CD4-positive, alpha-beta T cell treated with Interferon gamma for 1 hour (primary cell): ENCODE results near the gene CTAGE8.
"Not testable (repeated sequence)": the region's sequence is repeated elsewhere in the genome, so short reads cannot be mapped to it uniquely, and the experiment has no call there.

Source experiments
- DNase-seq: peaks from one replicate; pipeline ENCODE4 v3.0.0-alpha.2; 2020

Gene CTAGE8

GRCh38 chr7:144269188-144269587 is at the start of gene CTAGE8:
Gene CTAGE8 (minus strand): TSS chr7:144269288. CDS start chr7:144269250, 38 bp downstream.
- DNase-seq, result not testable (repeated sequence)

GRCh38 chr7:144317537-144317936 is 48.4 kb upstream of the CTAGE8 start:
- DNase-seq, result not testable (repeated sequence)

GRCh38 chr7:144311872-144312469 is 42.9 kb upstream of the CTAGE8 start, which contains the start of gene OR2A1:
Gene OR2A1 (plus strand): TSS chr7:144312419. CDS start chr7:144318125, 5,706 bp downstream.
- DNase-seq, result not testable (repeated sequence)

GRCh38 chr7:144311218-144311617 is 42.1 kb upstream of the CTAGE8 start:
- DNase-seq, result not testable (repeated sequence)

GRCh38 chr7:144309702-144310101 is 40.6 kb upstream of the CTAGE8 start:
- DNase-seq, result not testable (repeated sequence)

- DNase-seq, result not testable (repeated sequence)
These were observed 36.1 kb upstream of the CTAGE8 start for GRCh38 chr7:144305156-144305555.

GRCh38 chr7:144303607-144304006 is 34.5 kb upstream of the CTAGE8 start:
- not testable (repeated sequence) for DNase-seq

- not testable (repeated sequence) for DNase-seq
These were observed 33.7 kb upstream of the CTAGE8 start for GRCh38 chr7:144302578-144303303.

- not testable (repeated sequence) for DNase-seq
These were observed 24.9 kb upstream of the CTAGE8 start for GRCh38 chr7:144293794-144294499.

- not testable (repeated sequence) for DNase-seq
These were observed 23.5 kb upstream of the CTAGE8 start for GRCh38 chr7:144292384-144293161.

GRCh38 chr7:144291607-144292006 is 22.5 kb upstream of the CTAGE8 start:
- DNase-seq, result not testable (repeated sequence)

- not testable (repeated sequence) for DNase-seq
These were observed 18.2 kb upstream of the CTAGE8 start for GRCh38 chr7:144287171-144287784.

- DNase-seq, result not testable (repeated sequence)
These were observed 14.6 kb upstream of the CTAGE8 start for GRCh38 chr7:144283716-144284115.

GRCh38 chr7:144282490-144282889 is 13.4 kb upstream of the CTAGE8 start:
- not testable (repeated sequence) for DNase-seq

GRCh38 chr7:144281981-144282380 is 12.9 kb upstream of the CTAGE8 start:
- DNase-seq, result not testable (repeated sequence)

GRCh38 chr7:144280010-144280409 is 10.9 kb upstream of the CTAGE8 start:
- not testable (repeated sequence) for DNase-seq

- not testable (repeated sequence) for DNase-seq
These were observed 6.2 kb upstream of the CTAGE8 start for GRCh38 chr7:144275281-144275680.

- DNase-seq, result not testable (repeated sequence)
These were observed 4.4 kb downstream of the CTAGE8 start, which contains the start of gene OR2A7 for GRCh38 chr7:144264692-144265091. Gene OR2A7 (minus strand): TSS chr7:144264792. CDS start chr7:144259628, 5,164 bp downstream.

GRCh38 chr7:144262128-144262527 is 7.0 kb downstream of the CTAGE8 start:
- not testable (repeated sequence) for DNase-seq

GRCh38 chr7:144259067-144259466 is 10.0 kb downstream of the CTAGE8 start:
- not testable (repeated sequence) for DNase-seq

- DNase-seq, result no peak
These were observed 13.0 kb downstream of the CTAGE8 start for GRCh38 chr7:144256112-144256511.

- no peak for DNase-seq
These were observed 13.6 kb downstream of the CTAGE8 start for GRCh38 chr7:144255471-144255897.
